Dermis microvascular lymphatic vessel endothelial cell (primary cell): ENCODE measurements around the gene PRR23E. TPM values are rescaled to one million over a fixed set of nuclear protein-coding genes. Genes with fewer than 3 reads are reported as not detected.

ENCODE experiments used
- DNase-seq, 2 donors: peaks; one replicate each; pipeline versions ENCODE4 v3.0.0 to v3.0.0-alpha.2; 2010; ENCODE audit warnings: low read depth in 2 of 2
- total RNA-seq: library from RNA; depleted of rRNA; stranded (reverse); fragments of >200 nt; gene quantifications from 2 replicates; pipeline ENCODE4 v1.2.1, GENCODE V29; 2014

PRR23E gene
- total RNA-seq, 1 donor from 2014 or later = not detected

- no peak for DNase-seq
Measured at GRCh38 chr3:127164615-127165014, 28.3 kb upstream of the PRR23E start.

GRCh38 chr3:127165036-127165435 lies 27.9 kb upstream of the PRR23E start:
- no peak for DNase-seq

GRCh38 chr3:127165694-127166485 lies 27.0 kb upstream of the PRR23E start:
- no peak for DNase-seq

GRCh38 chr3:127166501-127167065 lies 26.3 kb upstream of the PRR23E start:
- DNase-seq = no peak

GRCh38 chr3:127167315-127168043 lies 25.5 kb upstream of the PRR23E start:
- DNase-seq = no peak

- DNase-seq = no peak
Measured at GRCh38 chr3:127168271-127168670, 24.7 kb upstream of the PRR23E start.

GRCh38 chr3:127170814-127171213 lies 22.1 kb upstream of the PRR23E start:
- no peak for DNase-seq

- no peak for DNase-seq
Measured at GRCh38 chr3:127171320-127171719, 21.6 kb upstream of the PRR23E start.

GRCh38 chr3:127171721-127172120 lies 21.2 kb upstream of the PRR23E start:
- DNase-seq = no peak

- no peak for DNase-seq
Measured at GRCh38 chr3:127172211-127172610, 20.7 kb upstream of the PRR23E start.

GRCh38 chr3:127172781-127173515 lies 20.0 kb upstream of the PRR23E start:
- peak in 1 of 2 donors; percentile 33 for DNase-seq

GRCh38 chr3:127173516-127174166 lies 19.3 kb upstream of the PRR23E start:
- no peak for DNase-seq

GRCh38 chr3:127174284-127174683 lies 18.6 kb upstream of the PRR23E start:
- no peak for DNase-seq

- no peak for DNase-seq
Measured at GRCh38 chr3:127174715-127175140, 18.2 kb upstream of the PRR23E start.

GRCh38 chr3:127175272-127175671 lies 17.7 kb upstream of the PRR23E start:
- no peak for DNase-seq

GRCh38 chr3:127177226-127177625 lies 15.7 kb upstream of the PRR23E start:
- peak in 1 of 2 donors; percentile 10 for DNase-seq

GRCh38 chr3:127180859-127181258 lies 12.1 kb upstream of the PRR23E start:
- no peak for DNase-seq

GRCh38 chr3:127182431-127182830 lies 10.5 kb upstream of the PRR23E start:
- no peak for DNase-seq

- no peak for DNase-seq
Measured at GRCh38 chr3:127182848-127183714, 9.8 kb upstream of the PRR23E start.
